ENCODE measurements around the gene NACC1. TPM values are rescaled to one million over a fixed set of nuclear protein-coding genes. Genes with fewer than 3 reads are reported as not detected.

Gene NACC1
- total RNA-seq, 4 donors from 2014 or later: 23.8 to 55.2 (median 26.2) TPM

DNA sequence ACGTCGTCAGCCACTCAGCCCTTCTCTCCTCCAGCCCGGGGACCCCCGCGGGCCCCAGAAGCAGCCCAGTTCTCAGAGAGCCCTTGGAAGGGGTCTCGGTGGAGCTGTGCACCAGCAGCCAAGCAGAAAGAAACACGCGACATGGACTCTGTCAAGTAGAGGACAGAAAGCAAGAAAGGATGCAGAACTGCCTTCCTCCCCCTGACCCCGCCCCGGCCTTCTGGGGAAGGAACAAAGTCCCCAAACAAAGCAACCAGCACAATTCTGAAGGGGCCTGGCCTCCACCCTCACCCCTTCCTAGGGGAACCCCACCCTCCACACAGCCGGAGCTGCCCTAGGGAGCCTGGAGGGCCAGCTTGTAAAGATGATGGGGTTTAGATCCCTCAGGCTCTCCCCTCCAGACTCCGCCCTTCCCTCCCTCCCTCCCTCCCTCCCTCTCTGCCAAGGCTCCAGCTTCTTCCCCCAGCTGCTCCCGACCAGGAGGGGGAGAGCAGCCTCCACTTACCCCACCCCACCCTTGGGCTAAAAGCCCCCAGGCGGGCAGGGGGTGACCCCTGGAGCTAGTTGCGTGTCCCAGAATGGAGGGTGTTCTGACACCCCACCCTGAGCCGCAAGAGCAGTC is 23.2 kb upstream of the NACC1 start:
- Histone ChIP-seq H3K27ac (peak overlapping the region in 3 of 4 donors; percentile 85 to 89 (median 85)), H3K27me3 (peaks cover 9% of the 10 kb centered on the region), H3K36me3 (peaks cover 0 to 29% of the 10 kb centered on the region in 2 donors), H3K9me3 (no peaks in the 10 kb centered on the region), H3K4me3 (peak overlapping the region in 1 of 2 donors; percentile 33), H3K4me1 (peaks cover 0 to 98% (median 54%) of the 10 kb centered on the region in 3 donors)
- no peak for TF ChIP-seq EP300 (IDR thresholded peaks at IDR 0.05)
- no peak for TF ChIP-seq POLR2AphosphoS5 (IDR thresholded peaks at IDR 0.05)
- TF ChIP-seq, protein P1, sequence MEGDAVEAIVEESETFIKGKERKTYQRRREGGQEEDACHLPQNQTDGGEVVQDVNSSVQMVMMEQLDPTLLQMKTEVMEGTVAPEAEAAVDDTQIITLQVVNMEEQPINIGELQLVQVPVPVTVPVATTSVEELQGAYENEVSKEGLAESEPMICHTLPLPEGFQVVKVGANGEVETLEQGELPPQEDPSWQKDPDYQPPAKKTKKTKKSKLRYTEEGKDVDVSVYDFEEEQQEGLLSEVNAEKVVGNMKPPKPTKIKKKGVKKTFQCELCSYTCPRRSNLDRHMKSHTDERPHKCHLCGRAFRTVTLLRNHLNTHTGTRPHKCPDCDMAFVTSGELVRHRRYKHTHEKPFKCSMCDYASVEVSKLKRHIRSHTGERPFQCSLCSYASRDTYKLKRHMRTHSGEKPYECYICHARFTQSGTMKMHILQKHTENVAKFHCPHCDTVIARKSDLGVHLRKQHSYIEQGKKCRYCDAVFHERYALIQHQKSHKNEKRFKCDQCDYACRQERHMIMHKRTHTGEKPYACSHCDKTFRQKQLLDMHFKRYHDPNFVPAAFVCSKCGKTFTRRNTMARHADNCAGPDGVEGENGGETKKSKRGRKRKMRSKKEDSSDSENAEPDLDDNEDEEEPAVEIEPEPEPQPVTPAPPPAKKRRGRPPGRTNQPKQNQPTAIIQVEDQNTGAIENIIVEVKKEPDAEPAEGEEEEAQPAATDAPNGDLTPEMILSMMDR (IDR thresholded peaks at IDR 0.05): no peak
- no peak for TF ChIP-seq POLR2A (IDR thresholded peaks at IDR 0.05)
- no peak for ATAC-seq
- 27 to 67% methylated on average over 2 to 3 of the region's 16 CpGs for WGBS, 2 donors (ENCODE audit: low coverage in 1 of 2)

DNA sequence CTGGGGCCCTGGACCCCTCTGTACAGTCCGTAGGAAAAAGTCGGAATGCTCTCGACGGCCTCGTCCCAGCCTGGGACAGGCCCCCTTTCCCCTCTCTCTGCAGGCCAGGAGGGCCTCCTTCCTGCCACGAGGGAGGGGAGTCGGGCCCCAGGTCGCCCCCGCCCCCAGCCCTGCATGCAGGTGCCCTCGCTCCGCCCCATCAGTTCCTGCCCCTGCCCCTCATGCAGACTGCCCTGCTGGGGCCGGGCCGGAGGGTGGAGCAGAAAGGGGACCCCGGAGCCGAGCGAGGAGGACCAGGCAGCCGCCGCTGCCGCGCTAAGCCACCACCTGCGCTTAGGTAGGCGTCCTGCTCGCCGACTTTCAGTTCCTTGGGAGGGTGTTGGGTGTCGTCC is 22.7 kb upstream of the NACC1 start:
- Histone ChIP-seq H3K4me3 (peak overlapping the region in 1 of 2 donors; percentile 33), H3K36me3 (peaks cover 0 to 25% of the 10 kb centered on the region in 2 donors), H3K9me3 (no peaks in the 10 kb centered on the region), H3K27ac (peak overlapping the region in 3 of 4 donors; percentile 85 to 89 (median 85)), H3K27me3 (peaks cover 9% of the 10 kb centered on the region), H3K4me1 (peaks cover 0 to 98% (median 50%) of the 10 kb centered on the region in 3 donors)
- 40% methylated on average over 1 of the region's 25 CpGs; no CpG with 5 or more reads in 1 of the 2 donors for WGBS, 2 donors (ENCODE audit: low coverage in 1 of 2)
- no peak for ATAC-seq
- no peak for TF ChIP-seq POLR2AphosphoS5 (IDR thresholded peaks at IDR 0.05)
- TF ChIP-seq, protein P1 (IDR thresholded peaks at IDR 0.05): no peak
- TF ChIP-seq EP300 (IDR thresholded peaks at IDR 0.05): no peak
- TF ChIP-seq POLR2A (IDR thresholded peaks at IDR 0.05): no peak

DNA sequence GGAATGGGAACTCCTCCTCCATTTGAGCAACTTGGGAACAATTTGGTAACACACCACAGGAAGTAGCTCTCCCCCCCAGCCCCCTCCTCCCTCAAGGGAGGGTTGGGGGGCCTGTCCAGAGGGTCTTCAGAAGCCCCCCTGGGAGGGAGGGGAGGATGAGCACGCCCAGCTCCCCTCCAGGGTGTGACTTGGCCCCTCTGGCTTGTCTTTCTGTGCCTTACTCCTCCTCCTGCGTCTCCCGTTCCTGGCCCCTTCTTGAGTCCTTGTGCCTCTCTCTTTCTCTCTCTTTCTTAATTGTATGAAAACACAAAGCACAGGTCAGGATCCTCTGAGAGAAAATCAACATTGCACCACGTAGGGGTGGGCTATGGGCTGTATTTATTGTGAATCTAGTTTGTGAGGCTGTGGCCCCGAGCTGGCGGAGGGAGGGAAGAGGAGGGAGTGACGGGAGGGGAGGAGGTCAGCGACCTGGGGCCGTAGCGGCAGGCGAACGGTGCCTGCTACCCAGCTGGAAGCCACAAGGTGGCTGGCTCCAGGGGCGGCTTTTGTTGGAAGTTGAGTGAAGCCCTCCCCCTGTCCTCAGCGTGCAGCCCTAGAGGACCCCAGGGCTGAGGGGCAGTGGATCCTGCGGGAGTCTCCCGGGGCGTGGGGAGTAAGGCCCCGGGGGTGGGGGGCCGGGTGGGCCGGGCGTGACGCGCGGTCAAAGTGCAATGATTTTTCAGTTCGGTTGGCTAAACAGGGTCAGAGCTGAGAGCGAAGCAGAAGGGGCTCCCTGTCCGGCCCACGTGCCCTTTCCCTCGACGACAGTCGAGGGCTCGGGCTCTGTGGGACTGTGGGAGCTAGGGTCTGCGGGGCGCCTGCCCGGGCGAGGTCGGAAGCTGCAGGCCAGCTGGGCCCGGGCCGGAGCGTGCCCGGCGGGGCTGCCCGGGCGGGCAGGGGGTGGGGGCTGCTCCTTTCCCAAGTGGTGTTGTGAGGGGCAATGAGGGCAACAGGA is 21.8 kb upstream of the NACC1 start:
- no peak for ATAC-seq
- H3K27ac ChIP-seq: peak overlapping the region in 3 of 4 donors; percentile 85 to 89 (median 85)
- peak overlapping the region in 1 of 2 donors; percentile 33 for H3K4me3 ChIP-seq

DNA sequence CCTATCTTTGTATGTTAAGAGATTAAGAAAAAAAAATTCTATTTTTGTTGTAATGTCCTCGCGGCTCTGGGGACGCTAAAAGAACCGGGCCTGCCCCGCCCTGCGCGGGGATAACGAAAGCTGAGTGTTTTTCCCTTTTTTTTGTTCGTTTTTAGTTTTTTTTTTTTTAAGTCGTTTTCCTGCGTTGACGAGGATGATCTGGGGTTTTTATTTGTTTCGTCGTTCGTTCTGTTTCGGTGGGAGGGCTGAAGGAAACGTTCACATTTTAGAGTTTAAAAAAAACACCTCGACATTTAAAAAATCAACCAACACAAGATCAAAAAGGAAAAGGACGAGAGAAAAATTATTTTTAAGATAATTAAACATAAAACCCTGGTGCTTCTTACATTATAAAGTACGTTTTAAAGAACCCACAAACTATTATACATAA is 21.0 kb upstream of the NACC1 start:
- TF ChIP-seq POLR2AphosphoS5 (IDR thresholded peaks at IDR 0.05) (no peak), POLR2A (IDR thresholded peaks at IDR 0.05) (no peak), EP300 (IDR thresholded peaks at IDR 0.05) (no peak)
- TF ChIP-seq, protein P1 (IDR thresholded peaks at IDR 0.05): no peak
- Histone ChIP-seq H3K4me3 (peak overlapping the region in 1 of 2 donors; percentile 49), H3K27me3 (peaks cover 9% of the 10 kb centered on the region), H3K27ac (peak overlapping the region in 3 of 4 donors; percentile 80 to 89 (median 85)), H3K36me3 (peaks cover 0 to 21% of the 10 kb centered on the region in 2 donors), H3K9me3 (no peaks in the 10 kb centered on the region), H3K4me1 (peaks cover 0 to 98% (median 36%) of the 10 kb centered on the region in 3 donors)
- ATAC-seq: no peak
- 70 to 86% methylated on average over 16 to 20 of the region's 20 CpGs for WGBS, 2 donors (ENCODE audit: low coverage in 1 of 2)

More for the DNA sequence above, 21.8 kb upstream of the NACC1 start:
- TF ChIP-seq POLR2A (IDR thresholded peaks at IDR 0.05): no peak
- TF ChIP-seq, protein P1 (IDR thresholded peaks at IDR 0.05): peak in 2 of 4 experiments; percentile 14 to 37
- WGBS, 2 donors (ENCODE audit: low coverage in 1 of 2): 41 to 80% methylated on average over 1 to 6 of the region's 44 CpGs
- Histone ChIP-seq H3K9me3 (no peaks in the 10 kb centered on the region), H3K4me1 (peaks cover 0 to 98% (median 43%) of the 10 kb centered on the region in 3 donors), H3K27me3 (peaks cover 9% of the 10 kb centered on the region), H3K36me3 (peaks cover 0 to 21% of the 10 kb centered on the region in 2 donors)
